Middle frontal gyrus (tissue), 1 donor: Measurements from ENCODE around the gene DKKL1.
"Not testable (repeated sequence)": the region's sequence is repeated elsewhere in the genome, so short reads cannot be mapped to it uniquely, and the experiment has no call there.

Source experiments
- DNase-seq: peaks from one replicate; pipeline ENCODE4 v3.0.0-alpha.2; 2015; ENCODE audit warnings: low spot score; ENCODE audit errors: extremely low spot score

Gene DKKL1

DNA sequence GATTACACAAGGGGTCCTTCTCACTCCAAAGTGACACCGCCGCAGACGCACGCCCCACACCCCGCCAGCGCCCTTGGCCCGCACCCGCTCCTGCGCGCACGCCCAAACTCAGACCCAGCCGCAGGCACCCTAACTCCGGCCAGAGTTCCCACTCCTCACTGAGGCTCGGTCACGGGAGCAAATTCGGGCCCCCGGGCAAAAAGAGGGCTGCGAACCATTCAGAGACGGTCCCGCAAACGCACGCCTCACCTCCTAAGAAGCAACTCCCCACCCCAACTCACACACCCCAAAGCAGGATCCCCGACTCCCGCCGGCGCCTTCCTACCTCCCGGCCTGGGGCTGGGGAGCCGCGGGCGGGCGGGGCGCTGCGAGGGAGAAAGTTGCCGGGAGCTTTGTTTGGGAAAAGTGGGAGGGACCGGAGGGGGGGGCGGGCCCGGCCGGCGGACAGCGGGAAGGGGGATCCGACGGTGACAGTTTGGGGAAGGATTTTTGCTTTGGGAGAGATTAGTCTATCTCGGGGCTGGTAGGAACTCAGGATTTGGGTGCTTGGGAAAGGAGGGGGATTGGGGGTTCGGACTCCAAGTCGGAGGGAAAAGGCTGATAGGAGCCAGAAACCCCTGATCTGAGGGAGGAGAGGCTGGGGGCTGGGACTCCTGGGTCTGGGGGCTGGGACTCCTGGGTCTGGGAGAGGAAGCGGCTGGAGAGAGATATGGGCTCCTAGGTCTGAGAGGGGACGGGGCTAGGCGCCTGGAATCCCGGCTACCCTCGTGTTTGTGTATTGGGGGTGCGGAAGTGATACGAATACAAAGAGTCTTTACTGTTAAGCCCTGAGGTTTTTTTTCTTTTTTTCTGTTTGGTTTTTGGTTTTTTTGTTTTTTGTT, 1.4 kb upstream of the DKKL1 start, which contains the start of gene TEAD2:
Gene TEAD2, minus strand, starts transcription at position 369 of the 881 bp plus-strand sequence. CDS start 2,341 bp downstream, outside the sequence.
- no peak for DNase-seq

DNA sequence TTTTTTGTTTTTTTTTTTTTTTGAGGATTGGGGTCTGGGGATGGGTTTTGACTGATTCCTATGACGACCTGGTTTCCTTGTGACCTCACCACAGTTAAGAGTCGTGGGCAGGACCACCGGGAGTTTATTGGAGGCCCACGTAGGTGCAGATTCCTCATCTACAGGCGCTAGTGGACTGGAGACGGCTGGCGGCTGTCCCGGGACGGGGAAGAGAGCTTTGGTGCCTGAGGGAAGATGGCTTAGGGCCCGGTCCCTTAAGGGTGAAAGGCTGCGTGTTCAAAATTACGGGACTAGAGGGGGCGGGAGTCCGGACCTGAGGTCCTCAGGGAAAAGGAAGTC, 779 bp upstream of the DKKL1 start:
- DNase-seq = no peak

DNA sequence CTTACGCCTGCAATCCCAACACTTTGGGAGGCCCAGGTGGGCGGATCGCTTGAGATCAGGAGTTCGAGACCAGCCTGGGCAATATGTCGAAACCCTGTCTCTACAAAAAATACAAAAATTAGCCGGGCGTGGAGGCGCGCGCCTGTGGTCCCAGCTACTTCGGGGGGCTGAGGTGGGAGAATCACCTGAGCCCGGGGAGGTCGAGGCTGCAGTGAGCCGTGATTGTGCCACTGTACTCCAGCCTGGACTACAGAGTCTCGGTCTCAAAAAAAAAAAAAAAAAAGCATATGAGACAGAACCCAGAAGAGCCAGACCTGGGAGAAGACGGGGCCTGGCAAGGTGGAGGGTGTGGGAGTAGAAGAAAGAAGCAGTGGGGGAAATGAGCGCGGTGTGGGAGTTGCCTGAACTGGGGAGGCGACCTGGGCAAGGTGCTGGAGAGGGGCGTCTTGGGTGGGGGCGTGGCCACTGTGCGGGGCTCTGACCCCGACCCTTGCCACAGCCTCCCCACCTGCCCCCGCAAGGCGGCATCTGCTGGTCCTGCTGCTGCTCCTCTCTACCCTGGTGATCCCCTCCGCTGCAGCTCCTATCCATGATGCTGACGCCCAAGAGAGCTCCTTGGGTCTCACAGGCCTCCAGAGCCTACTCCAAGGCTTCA, 533 bp downstream of the DKKL1 start:
- no peak for DNase-seq

DNA sequence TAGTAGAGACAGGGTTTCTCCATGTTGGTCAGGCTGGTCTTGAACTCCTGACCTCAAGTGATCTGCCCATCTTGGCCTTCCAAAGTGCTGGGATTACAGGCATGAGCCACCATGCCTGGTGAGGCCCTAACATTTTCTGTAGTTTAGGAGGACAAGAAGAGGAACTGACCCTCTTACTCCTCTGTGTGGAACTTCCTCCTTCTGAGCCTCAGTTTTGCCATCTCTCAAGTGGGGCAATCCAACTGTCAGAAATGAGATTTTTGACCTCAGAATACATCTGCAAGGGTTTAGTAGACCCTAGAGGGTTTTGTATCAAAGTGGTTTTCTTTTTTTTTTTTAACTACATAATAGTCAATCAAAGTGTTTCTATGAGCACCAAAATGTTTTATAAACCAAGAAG, 2.4 kb downstream of the DKKL1 start:
- DNase-seq = no peak

DNA sequence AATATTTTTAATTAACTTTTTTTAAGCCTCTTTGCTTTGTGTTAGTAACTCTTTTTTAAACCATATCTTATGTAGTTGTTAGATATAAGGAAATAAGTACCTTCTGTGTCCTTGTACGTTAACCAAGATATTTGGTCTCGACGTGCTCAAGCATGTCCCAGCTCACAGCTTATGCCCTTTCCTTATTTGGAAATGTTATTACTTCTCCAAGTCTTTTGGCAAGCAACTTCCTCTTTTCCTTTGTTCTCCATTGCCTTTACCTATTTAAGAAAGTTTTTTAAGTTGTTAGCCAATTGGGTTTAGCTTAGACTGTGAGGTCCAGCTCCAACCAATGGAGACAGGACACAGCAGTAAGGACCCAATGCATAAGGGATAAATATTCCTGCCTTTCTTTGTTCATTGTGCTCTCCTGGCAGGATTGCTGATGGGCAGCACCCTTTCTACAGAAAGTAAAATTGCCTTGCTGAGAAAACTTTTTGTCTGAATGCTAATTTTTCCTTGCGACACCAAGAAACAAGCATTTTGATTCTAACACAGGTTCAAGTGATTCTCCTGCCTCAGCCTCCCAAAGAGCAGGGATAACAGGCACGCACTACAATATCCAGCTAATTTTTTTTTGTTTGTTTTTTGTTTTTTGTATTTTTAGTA, 5.2 kb downstream of the DKKL1 start:
- DNase-seq = no peak

DNA sequence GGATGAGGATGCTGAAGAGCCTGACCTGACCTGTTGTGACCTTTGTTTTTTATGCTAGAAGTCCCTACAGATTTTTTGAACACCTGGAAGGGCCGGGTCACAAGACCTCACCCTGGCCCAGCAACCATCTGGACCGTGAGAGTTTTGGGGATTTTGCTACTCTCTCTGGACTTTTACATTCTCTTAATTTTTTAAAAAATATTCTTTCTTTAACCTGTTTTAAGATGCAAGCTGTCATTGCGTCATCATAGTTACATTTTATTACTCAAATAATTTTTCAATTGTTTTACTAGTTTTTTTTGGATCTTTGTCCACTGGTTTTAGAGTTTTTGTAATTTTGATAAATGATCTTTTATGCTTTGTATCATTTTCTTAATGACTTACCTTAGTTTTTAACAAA, 7.5 kb downstream of the DKKL1 start:
- DNase-seq = no peak

DNA sequence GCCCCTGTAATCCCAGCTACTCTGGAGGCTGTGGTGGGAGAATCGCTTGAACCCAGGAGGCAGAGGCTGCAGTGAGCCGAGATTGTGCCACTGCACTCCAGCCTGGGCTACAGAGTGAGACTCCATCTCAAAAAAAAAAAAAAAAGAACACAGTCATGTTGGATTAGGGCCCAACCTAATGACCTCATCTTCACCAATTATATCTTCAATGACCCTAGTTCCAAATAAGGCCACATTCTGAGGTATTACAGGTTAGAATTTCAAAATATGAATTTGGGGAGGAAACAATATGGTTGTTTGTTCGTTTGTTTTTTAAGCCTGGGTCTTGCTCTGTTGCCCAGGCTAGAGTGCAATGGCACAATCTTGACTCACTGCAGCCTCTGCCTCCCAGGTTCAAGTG, 9.5 kb downstream of the DKKL1 start:
- DNase-seq = not testable (repeated sequence)

DNA sequence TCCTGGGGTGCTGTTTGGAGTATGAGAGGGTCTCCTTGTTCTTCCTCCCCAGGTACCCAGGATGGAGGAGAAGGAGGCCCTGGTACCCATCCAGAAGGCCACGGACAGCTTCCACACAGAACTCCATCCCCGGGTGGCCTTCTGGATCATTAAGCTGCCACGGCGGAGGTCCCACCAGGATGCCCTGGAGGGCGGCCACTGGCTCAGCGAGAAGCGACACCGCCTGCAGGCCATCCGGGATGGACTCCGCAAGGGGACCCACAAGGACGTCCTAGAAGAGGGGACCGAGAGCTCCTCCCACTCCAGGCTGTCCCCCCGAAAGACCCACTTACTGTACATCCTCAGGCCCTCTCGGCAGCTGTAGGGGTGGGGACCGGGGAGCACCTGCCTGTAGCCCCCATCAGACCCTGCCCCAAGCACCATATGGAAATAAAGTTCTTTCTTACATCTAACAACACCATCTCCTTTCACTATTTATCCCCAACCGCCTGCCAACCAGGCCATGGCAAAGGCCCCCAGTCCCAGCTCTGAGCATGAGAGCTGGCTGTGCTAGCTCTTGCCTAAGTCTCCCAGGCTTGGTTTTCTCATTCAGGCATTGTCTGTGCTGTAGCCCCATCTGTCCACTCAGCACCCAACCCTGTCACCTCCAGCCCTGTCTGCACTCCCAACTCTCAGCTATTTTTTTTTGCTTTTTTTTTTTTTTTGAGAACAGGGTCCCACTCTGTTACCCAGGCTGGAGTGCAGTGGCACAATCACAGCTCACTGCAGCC, 11.2 kb downstream of the DKKL1 start:
- DNase-seq = no peak

DNA sequence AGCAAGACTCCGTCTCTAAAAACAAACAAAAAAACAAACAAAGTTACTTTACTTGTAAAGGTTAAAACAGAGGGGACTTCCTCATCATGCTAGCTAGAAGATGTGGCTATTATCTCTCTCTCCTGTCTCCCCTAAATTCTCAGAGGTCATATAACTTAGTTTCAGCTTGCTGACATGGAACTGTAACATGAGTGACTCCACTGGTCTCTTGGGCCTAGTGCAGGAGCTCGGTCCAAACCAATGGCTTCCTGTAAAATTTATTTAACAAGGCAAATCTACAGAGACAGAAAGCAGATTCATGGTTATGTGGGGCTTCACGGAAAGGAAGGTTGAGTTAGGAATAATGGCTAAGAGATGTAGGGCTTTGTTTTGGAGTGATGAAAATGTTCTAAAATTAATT, 14.8 kb downstream of the DKKL1 start:
- DNase-seq = no peak

DNA sequence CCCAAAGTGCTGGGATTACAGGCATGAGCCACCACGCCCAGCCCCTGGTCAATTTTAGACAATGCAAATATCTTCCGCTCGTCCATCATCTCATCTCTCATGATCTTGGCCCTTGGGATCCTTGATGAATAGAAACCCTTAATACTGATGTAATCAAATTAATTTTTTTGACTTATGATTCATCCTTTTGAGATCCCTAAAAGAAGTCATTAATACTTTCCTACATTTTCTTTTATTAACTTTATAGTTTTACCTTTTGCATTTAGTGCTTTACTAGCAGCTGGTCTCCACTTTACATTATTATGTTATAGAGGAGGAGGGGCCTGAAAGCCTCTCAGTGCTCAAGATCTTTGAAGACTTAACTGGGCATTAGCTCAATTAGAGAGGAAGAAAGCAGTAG, 16.7 kb downstream of the DKKL1 start:
- DNase-seq = no peak

DNA sequence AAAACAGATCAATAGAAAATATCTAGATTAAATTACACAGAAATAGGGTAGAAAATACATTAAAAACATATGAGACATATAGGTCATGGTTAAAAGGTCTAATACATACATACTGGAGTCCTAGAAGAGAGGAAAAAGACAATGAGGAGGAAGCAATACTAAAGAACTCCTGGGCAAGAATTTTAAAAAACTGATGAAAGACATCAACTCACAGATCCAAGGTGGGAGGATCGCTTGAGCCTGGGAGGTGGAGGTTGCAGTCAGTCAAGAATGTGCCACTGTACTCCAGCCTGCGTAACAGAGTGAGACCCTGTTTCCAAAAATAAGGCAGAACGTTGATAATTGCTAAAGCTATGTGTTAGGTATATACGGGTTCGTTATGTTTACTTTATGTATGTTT, 19.0 kb downstream of the DKKL1 start:
- DNase-seq = no peak

DNA sequence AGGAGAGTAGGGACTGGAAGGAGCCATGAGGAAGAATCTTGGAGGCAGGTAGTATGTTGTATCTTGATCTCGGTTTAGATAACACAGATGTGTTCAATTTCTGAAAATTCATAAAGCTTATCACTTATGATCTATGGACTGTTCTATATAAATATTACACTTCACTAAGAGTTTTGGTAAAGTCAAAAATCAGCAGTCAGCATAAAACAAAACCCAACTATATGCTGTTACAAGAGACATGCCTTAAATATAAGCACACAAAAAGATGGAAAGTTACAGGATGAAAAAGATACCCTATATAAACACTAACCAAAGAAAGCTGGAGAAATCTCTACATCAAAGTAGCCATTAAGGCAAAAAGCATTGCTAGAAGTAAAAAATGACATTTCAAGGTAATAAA, 19.9 kb downstream of the DKKL1 start:
- no peak for DNase-seq

DNA sequence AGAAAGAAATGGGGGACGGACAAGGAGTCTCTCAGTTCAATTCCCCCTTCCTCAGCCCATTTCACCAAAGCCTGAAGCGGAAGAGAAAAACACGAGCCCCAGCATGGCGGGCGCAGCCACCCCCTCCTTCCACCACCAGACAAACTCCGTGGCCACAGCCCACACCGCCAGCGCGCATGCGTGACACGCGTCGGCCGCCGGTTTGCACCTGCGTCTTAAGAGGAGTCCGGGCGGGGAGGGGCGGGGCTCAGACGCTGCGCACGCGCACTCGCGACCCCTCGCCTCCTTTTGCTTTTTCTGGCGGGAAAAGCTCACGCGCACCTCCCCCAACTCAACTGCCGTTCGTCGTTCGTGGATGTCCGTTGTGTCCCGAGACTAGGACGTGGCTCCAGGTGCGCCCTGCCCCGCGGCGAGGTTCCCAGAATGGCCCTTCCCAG, 24.3 kb downstream of the DKKL1 start, which contains the start of gene KASH5:
Gene KASH5, plus strand, starts transcription at position 314 of the 437 bp plus-strand sequence. CDS start 2,635 bp downstream, outside the sequence.
- peak; percentile 16 for DNase-seq

DNA sequence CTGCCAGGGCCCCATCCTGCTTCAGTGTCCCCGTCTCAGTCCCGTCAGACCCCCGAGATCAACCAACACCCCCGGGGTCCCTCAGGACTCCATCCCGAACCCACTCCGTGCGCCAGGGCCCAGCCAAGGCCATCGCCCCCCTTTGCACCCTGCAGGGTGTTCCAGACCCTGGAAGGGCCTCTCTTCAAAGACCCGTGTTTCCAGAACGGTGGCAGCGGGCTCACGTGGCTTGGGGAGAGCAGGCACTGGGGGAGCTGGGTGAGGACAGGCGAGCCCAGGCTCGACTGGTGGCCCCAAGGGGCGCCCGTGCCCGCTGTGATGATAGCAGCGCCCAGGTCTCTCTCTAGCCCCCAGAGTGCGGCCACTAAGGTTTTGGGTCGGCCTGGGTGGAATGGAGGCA, 25.7 kb downstream of the DKKL1 start:
- DNase-seq = no peak

DNA sequence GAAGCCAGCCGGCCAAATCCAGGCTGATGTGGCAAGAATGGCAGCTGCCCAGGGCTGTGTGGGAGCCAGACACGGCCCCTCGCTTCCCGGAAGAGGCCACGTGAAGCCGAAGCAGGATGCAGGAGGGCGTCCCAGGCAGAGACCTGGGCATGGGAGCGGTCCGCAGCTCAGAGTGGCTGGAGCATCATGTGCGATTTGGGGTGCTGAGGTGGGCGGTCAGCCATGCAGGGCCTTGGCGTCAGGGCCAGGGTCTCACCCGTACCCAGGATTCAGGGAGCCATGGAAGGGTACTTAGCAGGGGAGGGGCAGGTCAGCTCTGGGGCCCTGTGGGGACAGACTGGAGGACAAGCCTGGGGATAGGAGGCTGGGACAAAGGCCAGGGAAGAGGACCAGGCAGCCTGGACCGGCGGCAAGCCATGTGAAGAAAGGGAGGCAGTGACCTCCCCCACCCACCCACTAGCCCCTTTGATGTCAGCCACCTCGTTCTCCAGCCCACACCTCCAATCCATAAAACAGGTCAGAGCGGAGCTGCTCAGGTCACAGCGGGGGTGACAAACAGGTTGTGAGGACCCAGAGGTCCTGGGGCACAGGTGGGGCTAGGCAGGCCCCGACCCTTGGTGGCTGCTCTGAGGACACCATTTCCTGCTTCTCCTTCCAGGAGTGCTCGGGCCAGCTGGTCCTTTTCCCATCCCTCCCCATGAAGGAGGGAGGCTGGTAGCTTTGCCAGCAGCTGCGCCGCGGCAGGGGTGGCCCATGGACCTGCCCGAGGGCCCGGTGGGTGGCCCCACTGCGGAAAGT, 26.7 kb downstream of the DKKL1 start:
- no peak for DNase-seq

DNA sequence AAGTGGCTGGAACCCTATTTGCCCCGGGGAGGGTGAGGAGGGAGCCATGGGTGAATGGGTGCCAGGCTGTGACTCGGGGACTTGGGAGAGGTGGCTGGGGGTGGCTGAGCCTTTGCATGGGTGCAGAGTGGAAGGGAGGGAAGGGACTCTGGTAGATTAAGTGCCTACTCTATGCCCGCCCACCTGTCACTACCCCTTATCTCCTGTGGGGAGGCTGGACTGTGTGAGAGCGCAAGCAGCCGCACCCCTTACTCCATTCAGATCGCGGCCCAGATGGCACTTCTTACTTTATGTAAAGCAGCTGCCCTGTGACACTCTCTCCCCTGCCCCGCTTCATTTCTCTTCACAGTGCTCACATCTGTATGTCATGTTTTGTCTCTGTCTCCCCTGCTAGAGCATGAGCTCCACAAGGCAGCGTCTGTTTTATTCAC, 27.3 kb downstream of the DKKL1 start:
- DNase-seq = no peak

DNA sequence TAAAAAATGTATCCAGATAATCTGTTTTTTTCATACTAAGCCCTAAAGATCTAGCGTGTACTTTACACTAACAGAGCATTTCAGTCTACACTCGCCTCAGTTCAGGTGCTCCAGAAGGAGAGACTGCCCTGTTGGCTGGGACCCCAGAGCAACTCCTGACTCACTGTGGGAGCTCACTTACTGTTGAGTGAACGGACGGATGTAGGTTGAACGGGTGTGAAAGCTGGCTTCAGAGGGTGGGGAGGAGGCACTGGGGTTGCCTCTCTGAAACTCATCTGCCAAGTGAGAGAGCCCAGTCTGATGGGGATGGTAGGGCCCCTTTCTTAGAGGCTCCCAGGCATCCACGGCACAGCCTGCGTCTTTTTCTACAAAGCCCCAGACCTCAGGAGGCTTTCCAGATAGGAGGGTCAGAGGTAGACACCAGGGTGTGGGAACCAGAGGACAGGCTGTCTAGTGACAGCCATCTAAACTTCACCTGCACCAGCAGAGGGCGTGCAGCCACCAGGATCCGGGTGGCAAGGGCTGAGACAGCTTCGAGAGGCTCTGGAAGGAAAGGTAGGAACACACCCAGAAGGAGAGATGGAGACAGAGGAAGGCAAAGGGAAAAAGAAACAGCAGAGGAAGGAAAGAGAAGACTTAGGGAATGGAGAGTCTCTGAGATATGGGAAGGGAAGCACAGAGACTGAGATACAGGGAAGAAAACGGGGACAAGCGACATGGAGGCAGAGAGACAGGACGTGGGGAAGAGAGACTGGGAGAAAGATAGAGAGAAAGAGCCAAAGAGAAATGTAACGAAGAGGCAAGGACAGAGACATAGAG, 28.1 kb downstream of the DKKL1 start:
- DNase-seq = peak; percentile 44

DNA sequence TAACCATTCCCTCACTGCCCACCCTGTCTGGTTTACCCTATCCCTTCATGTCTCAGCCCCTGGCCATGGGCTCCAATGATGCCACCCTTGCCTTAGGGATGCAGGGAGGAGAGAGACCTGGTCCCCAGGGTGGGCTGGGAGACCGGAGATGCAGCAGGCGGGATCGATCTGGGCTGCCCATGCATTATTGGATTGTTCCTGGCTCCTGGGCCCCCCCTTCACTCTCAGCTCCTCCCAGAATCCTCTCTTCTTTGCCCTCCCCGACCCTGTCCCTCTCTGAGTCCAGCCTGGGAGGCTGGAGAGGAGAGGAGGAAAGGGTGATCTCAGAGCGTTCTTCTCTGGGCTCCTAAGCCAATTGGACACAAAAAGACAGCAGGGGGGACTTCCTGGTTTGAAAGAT, 30.2 kb downstream of the DKKL1 start:
- no peak for DNase-seq

DNA sequence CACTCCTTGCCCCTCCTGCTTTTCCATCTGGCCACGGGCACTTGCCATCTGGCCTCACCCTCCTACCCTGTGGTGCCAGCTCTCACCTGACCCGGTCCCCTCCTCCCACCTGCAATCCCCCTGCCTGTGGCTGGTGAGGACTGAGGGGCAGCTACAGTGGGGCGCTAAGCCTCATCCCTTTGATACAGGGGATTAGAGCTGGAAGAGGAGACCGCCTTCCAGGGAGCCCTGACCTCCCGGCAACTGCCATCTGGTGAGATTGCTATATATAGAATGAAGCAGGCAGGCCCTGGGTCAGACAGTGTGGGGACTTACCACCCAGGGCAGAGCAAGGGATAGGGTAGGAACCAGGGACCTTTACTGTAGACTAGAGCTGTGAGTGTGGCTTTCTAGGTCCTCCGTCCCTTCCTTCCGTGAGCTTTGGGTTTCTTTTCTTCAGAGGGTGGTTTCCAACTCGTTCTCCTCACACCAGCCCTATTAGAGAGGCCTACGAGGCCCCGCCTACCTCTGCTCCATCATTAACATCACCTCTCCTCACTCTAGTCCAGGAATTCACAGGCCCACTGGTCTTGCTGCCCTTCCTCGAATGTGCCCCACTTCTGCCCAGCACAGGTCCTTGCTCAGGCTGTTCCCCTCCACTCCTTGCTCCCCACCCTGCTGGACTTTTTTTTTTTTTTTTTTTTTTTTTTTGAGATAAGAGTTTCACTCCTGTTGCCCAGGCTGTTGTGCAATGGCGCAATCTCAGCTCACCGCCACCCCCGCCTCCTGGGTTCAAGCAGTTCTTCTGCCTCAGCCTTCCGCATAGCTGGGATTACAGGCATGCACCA, 32.1 kb downstream of the DKKL1 start:
- DNase-seq = no peak
